HepG2 (cell line): Measurements from ENCODE around the gene VDAC2. TPM values are rescaled to one million over a fixed set of nuclear protein-coding genes. Genes with fewer than 3 reads are reported as not detected.

ENCODE experiments used
- ATAC-seq: fragments of 200-7000 bp; cut with Tn5 transposase; 3 replicates; pipeline ENCODE4 v1.9.1; 2020; ENCODE audit warnings: mild to moderate bottlenecking, moderate library complexity
- BruUV-seq: library from RNA; stranded (reverse); fragments of 400-500 nt; replicated peaks from 2 replicates; lab custom pipeline; 2021; lab: Mats Ljungman, UMichigan
- CTCF ChIA-PET: fragments of 300-600 bp; formaldehyde crosslinking; extraction: SDS; loops from one replicate; lab custom pipeline; 2021; ENCODE audit warnings: low total read pairs, inconsistent platforms, low intra/inter-chr PET ratio; lab: Yijun Ruan, JAX
- POLR2A ChIA-PET: fragments of 350-600 bp; sonication (Branson Sonifier 250); formaldehyde crosslinking; loops from one replicate; lab custom pipeline; 2020; ENCODE audit warnings: antibody characterized with exemption, inconsistent platforms; lab: Yijun Ruan, JAX
- DNase-seq: peaks from one replicate; pipeline ENCODE4 v3.0.0-alpha.2; 2015; ENCODE audit warnings: low spot score
- FAIRE-seq: peaks from 3 replicates; lab custom pipeline; 2011; peaks lifted over from hg19 to GRCh38; lab: Jason Lieb, UNC
- H2AFZ ChIP-seq: one replicate; pipeline ENCODE4 v1.6.1; 2011; ENCODE audit warnings: low read length, inconsistent platforms
- H3K27ac ChIP-seq: fragments of 300-600 bp; 3 replicates; pipeline ENCODE4 v1.8.0; 2011; ENCODE audit warnings: mixed run types, mild to moderate bottlenecking, mixed read lengths, low read length, inconsistent platforms; ENCODE audit not compliant: insufficient read depth; ENCODE audit errors: extremely low read length
- H3K27me3 ChIP-seq, 2 experiments: fragments of 200-600 bp in 1 of 2; 2 replicates in 1 of 2; 3 replicates in 1 of 2; pipeline versions ENCODE4 v1.6.0 to v1.8.0; 2011; ENCODE audit warnings: low read length in 2 of 2, mild to moderate bottlenecking in 2 of 2, moderate library complexity in 2 of 2, inconsistent platforms in 1 of 2; ENCODE audit not compliant: insufficient read depth in 2 of 2, control insufficient read depth in 1 of 2
- H3K36me3 ChIP-seq, 2 experiments: fragments of 200-600 bp in 1 of 2; replicated peaks in 1 of 2; 2 replicates in 1 of 2; 3 replicates in 1 of 2; pipeline versions ENCODE4 v1.5.1 to v1.8.0; 2011; ENCODE audit warnings: low read length in 2 of 2, inconsistent platforms in 1 of 2; ENCODE audit not compliant: insufficient read depth in 2 of 2, control insufficient read depth in 1 of 2
- H3K4me1 ChIP-seq: 2 replicates; pipeline ENCODE4 v1.5.1; 2012; ENCODE audit warnings: low read length, inconsistent platforms; ENCODE audit not compliant: insufficient read depth
- H3K4me2 ChIP-seq: 2 replicates; pipeline ENCODE4 v1.6.0; 2011; ENCODE audit warnings: low read depth, low read length, inconsistent platforms
- H3K4me3 ChIP-seq, 3 experiments: fragments of 200-600 bp in 1 of 3; sonication (generic), shearing (Covaris generic) in 1 of 3; replicated peaks in 1 of 3; 2 replicates each; pipeline ENCODE4 v1.5.1; 2011 to 2016; ENCODE audit warnings: low read length in 3 of 3, inconsistent platforms in 2 of 3, low read depth in 2 of 3, mild to moderate bottlenecking in 2 of 3, control low read depth in 1 of 3, mixed read lengths in 1 of 3; ENCODE audit not compliant: insufficient read depth in 1 of 3
- H3K79me2 ChIP-seq: one replicate; pipeline ENCODE4 v1.6.1; 2011; ENCODE audit warnings: low read length, inconsistent platforms; ENCODE audit not compliant: insufficient read depth
- H3K9ac ChIP-seq: 2 replicates; pipeline ENCODE4 v1.6.0; 2011; ENCODE audit warnings: mild to moderate bottlenecking, low read depth, low read length, inconsistent platforms; ENCODE audit not compliant: insufficient read depth
- H3K9me3 ChIP-seq: 2 replicates; pipeline ENCODE4 v1.5.1; 2012; ENCODE audit warnings: mild to moderate bottlenecking, low read length
- H4K20me1 ChIP-seq: 2 replicates; pipeline ENCODE4 v1.6.0; 2011; ENCODE audit warnings: inconsistent platforms, mild to moderate bottlenecking, low read length, moderate library complexity; ENCODE audit not compliant: insufficient read depth
- CTCF ChIP-seq: sonication (generic); formaldehyde crosslinking; IDR thresholded peaks from 2 replicates; pipeline ENCODE4 v1.5.0; 2020; ENCODE audit warnings: mild to moderate bottlenecking, missing genetic modification reagents, moderate library complexity
- FOSL2 ChIP-seq: sonication (generic); formaldehyde crosslinking; IDR thresholded peaks from 2 replicates; pipeline ENCODE4 v1.4.0; 2020; ENCODE audit warnings: missing genetic modification reagents
- LBX2 ChIP-seq: sonication (generic); formaldehyde crosslinking; IDR thresholded peaks from 2 replicates; pipeline ENCODE4 v1.5.0; 2020; ENCODE audit warnings: missing genetic modification reagents, mild to moderate bottlenecking, borderline replicate concordance
- PCBP2 ChIP-seq: fragments of 200-400 bp; formaldehyde crosslinking; optimal IDR thresholded peaks from 2 replicates; pipeline ENCODE3; 2018; ENCODE audit warnings: low read length, low read depth; ENCODE audit not compliant: poor library complexity, severe bottlenecking
- U2AF1 ChIP-seq: fragments of 200-400 bp; formaldehyde crosslinking; optimal IDR thresholded peaks from 2 replicates; pipeline ENCODE3; 2017; ENCODE audit warnings: mild to moderate bottlenecking, low read depth, low read length
- ZMYM4 ChIP-seq: sonication (generic); formaldehyde crosslinking; IDR thresholded peaks from 2 replicates; pipeline ENCODE4 v1.8.1; 2023; ENCODE audit warnings: mild to moderate bottlenecking, missing genetic modification reagents
- ZNF256 ChIP-seq: sonication (generic); formaldehyde crosslinking; conservative IDR thresholded peaks from 2 replicates; pipeline ENCODE4 v1.4.0; 2020; ENCODE audit warnings: missing genetic modification reagents
- ZNF362 ChIP-seq: sonication (generic); formaldehyde crosslinking; IDR thresholded peaks from 2 replicates; pipeline ENCODE4 v1.4.0; 2020; ENCODE audit warnings: missing genetic modification reagents, mild to moderate bottlenecking, borderline replicate concordance
- ZNF501 ChIP-seq: sonication (generic); formaldehyde crosslinking; IDR thresholded peaks from 2 replicates; pipeline ENCODE4 v1.5.1; 2020; ENCODE audit warnings: mild to moderate bottlenecking, moderate library complexity, missing genetic modification reagents
- ZNF549 ChIP-seq: sonication (generic); formaldehyde crosslinking; IDR thresholded peaks from 2 replicates; pipeline ENCODE4 v1.5.0; 2020; ENCODE audit warnings: missing genetic modification reagents
- WGBS: methylation state at CpG from one replicate; pipeline ENCODE4 v1.1.6; 2017; ENCODE audit warnings: low lambda C conversion rate; 5-methylcytosine and 5-hydroxymethylcytosine counted together
- in situ Hi-C: cut with HindIII; loops from 2 replicates; pipeline ENCODE4 v1.10.0; 2017; ENCODE audit warnings: low pct_unique_long_range_greater_than_20kb; ENCODE audit not compliant: extremely low pct_ligation_motif_present
- intact Hi-C: fragments of 100-400 bp; cut with micrococcal nuclease; formaldehyde crosslinking; loops from one replicate; pipeline ENCODE4 v1.10.0; 2022; ENCODE audit not compliant: unreplicated experiment
- polyA plus RNA-seq, 8 experiments: library from polyadenylated mRNA; depleted of rRNA in 3 of 8; stranded (reverse) in 7 of 8; unstranded in 1 of 8; fragments of >200 nt; fragmentation: Illumina TruSeq in 4 of 8; extraction: Trizol in 4 of 8; gene quantifications; 2 replicates each; pipeline versions ENCODE4 v1.2.1 to v1.2.3, GENCODE V29; 2011 to 2016; ENCODE audit warnings: low read depth in 4 of 8, missing spikeins in 1 of 8, mixed read lengths in 1 of 8; ENCODE audit not compliant: insufficient read depth in 1 of 8
- total RNA-seq, 5 experiments: library from RNA; depleted of rRNA; stranded (reverse); fragments of >200 nt; fragmentation: Illumina TruSeq; extraction: Trizol; gene quantifications; 2 replicates each; pipeline ENCODE4 v1.2.3, GENCODE V29; 2016; ENCODE audit warnings: low read depth in 1 of 5
- TF ChIP-seq, protein P1 (sequence below): IDR thresholded peaks from 2 replicates; pipeline ENCODE4 v1.4.0; 2020; ENCODE audit warnings: mild to moderate bottlenecking, missing genetic modification reagents

Gene VDAC2
- total and polyA plus RNA-seq, 2 of the 13 experiments (the other 11 are each of a cell fraction or from before 2014, with no cell fraction given), result 67.9 to 222 TPM

- TF ChIP-seq, protein P1, sequence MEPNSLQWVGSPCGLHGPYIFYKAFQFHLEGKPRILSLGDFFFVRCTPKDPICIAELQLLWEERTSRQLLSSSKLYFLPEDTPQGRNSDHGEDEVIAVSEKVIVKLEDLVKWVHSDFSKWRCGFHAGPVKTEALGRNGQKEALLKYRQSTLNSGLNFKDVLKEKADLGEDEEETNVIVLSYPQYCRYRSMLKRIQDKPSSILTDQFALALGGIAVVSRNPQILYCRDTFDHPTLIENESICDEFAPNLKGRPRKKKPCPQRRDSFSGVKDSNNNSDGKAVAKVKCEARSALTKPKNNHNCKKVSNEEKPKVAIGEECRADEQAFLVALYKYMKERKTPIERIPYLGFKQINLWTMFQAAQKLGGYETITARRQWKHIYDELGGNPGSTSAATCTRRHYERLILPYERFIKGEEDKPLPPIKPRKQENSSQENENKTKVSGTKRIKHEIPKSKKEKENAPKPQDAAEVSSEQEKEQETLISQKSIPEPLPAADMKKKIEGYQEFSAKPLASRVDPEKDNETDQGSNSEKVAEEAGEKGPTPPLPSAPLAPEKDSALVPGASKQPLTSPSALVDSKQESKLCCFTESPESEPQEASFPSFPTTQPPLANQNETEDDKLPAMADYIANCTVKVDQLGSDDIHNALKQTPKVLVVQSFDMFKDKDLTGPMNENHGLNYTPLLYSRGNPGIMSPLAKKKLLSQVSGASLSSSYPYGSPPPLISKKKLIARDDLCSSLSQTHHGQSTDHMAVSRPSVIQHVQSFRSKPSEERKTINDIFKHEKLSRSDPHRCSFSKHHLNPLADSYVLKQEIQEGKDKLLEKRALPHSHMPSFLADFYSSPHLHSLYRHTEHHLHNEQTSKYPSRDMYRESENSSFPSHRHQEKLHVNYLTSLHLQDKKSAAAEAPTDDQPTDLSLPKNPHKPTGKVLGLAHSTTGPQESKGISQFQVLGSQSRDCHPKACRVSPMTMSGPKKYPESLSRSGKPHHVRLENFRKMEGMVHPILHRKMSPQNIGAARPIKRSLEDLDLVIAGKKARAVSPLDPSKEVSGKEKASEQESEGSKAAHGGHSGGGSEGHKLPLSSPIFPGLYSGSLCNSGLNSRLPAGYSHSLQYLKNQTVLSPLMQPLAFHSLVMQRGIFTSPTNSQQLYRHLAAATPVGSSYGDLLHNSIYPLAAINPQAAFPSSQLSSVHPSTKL, result no peak
- TF ChIP-seq ZNF549 (CRISPR knock-in tag), result no peak
- no peak for TF ChIP-seq U2AF1
- no peak for TF ChIP-seq ZNF362
- TF ChIP-seq, all 625 proteins: peak for 0
Observed at GRCh38 chr10:75239096-75239790, 28.6 kb downstream of the VDAC2 start (continued).

DNA sequence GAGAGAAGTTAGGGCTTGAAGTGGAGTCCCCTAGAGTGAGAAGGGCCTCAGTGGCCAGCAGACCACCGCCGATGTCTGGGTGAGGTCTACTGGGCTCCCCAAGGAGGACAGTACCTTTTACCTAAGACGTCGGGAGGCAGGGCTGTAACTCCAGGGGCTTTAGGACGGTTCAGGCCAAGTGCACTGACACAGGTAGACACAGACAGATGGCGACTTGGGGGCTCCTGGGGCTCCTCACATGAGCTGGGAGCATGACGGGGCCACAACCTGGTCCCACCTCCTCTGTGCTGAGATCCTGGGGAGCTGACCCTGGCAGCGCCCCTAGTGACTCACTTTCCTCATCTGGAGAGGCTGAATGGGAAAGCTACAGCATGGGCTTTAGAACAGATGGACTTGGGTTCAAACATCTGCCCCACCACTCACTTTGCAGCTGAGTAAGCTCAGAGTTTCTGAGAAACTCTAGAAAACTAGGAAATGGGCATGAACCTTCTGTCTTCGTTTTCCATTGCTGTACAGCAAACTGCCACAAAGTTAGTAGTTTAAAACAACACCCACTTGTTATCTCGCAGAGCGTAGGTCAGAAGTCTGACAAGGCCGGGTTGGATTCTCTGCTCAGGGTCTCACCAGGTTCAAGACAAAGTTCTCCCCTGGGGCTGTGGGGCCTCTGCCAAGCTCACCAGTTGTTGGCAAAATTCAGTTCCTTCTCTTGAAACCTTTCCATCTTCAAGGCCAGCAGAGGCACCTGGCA, 29.9 kb downstream of the VDAC2 start:
- ATAC-seq (peak; percentile 2; the same call in 1 of the 3 replicates), DNase-seq (no peak), FAIRE-seq (no peak)
- in situ Hi-C loops, result no loop called here
- Histone ChIP-seq H2AFZ (peak overlapping the region; percentile 70), H3K27ac (no peak overlapping the region), H3K4me1 (peaks cover 70% of the 10 kb centered on the region), H3K4me3 (no peak overlapping the region; a peak in 1 of 6 replicates), H3K79me2 (no peaks in the 10 kb centered on the region), H3K27me3 (peaks cover 0 to 1% of the 10 kb centered on the region in 2 experiments; a peak in 1 of 5 replicates), H3K9ac (no peak overlapping the region)
- POLR2A ChIA-PET, result no interaction called here
- CTCF ChIA-PET, result no interaction called here
- TF ChIP-seq PCBP2, result no peak
- no peak for TF ChIP-seq ZNF256 (CRISPR knock-in tag)
- TF ChIP-seq LBX2, result no peak
- TF ChIP-seq ZNF362, result no peak
- peak; percentile 34; the same call in 1 of the 2 replicates for TF ChIP-seq CTCF (CRISPR knock-in tag)
- TF ChIP-seq FOSL2 (CRISPR knock-in tag), result peak; percentile 10; the same call in 1 of the 2 replicates
- TF ChIP-seq ZMYM4 (CRISPR knock-in tag), result no peak
- 0 out of 2 replicates have a peak, but pooled peaks have one; percentile 24 for TF ChIP-seq ZNF501
- TF ChIP-seq, all 625 proteins: peak for 3
- H3K9me3 ChIP-seq, result no peaks in the 10 kb centered on the region
- peak overlapping the region; percentile 43; the same call in 1 of the 2 replicates for H3K4me2 ChIP-seq
- H3K36me3 ChIP-seq, result no peaks in the 10 kb centered on the region
- intact Hi-C loops, result no loop called here
- BruUV-seq, result no TSS peak
- H4K20me1 ChIP-seq, result no peaks in the 10 kb centered on the region
- 9% methylated on average over 1 of the region's 12 CpGs for WGBS
